ENCODE data around the gene SCYGR1.

- no peak for TF ChIP-seq CEBPB (IDR thresholded peaks at IDR 0.05)
- TF ChIP-seq TEAD4 (IDR thresholded peaks at IDR 0.05), result no peak
- no peak for TF ChIP-seq YY1 (IDR thresholded peaks at IDR 0.05; ENCODE audit: low read depth)
- TF ChIP-seq USF1 (IDR thresholded peaks at IDR 0.05), result no peak
- no peak for TF ChIP-seq EP300 (IDR thresholded peaks at IDR 0.05; ENCODE audit: borderline replicate concordance)
- TF ChIP-seq CREB1 (IDR thresholded peaks at IDR 0.05; ENCODE audit: low read depth), result no peak
- no peak for TF ChIP-seq ZBTB7A (IDR thresholded peaks at IDR 0.05; ENCODE audit: low read depth)
- no peak for TF ChIP-seq MAX (IDR thresholded peaks at IDR 0.05)
- TF ChIP-seq TCF12 (IDR thresholded peaks at IDR 0.05; ENCODE audit: low read depth), result no peak
- TF ChIP-seq REST (IDR thresholded peaks at IDR 0.05; ENCODE audit: low read depth), result no peak
- no peak for TF ChIP-seq TAF1 (IDR thresholded peaks at IDR 0.05; ENCODE audit: low read depth)
- no peak for TF ChIP-seq NFIC (IDR thresholded peaks at IDR 0.05)
Measured at GRCh38 chr2:227370092-227370491, 17.7 kb downstream of the SCYGR1 start.

All from Ishikawa (cell line).